Hepatocyte (in vitro differentiated cells): ENCODE data around the gene CHD5.

Experiments used
- EZH2 ChIP-seq: fragments of 200-600 bp; sonication (generic); IDR thresholded peaks from 2 replicates; pipeline ENCODE4 v1.6.1; 2016; ENCODE audit warnings: antibody characterized with exemption, mild to moderate bottlenecking, borderline replicate concordance
- EZH2phosphoT487 ChIP-seq: fragments of 200-600 bp; sonication (generic); IDR thresholded peaks from one replicate; pipeline ENCODE4 v1.6.1; 2018; ENCODE audit warnings: antibody characterized with exemption, mild to moderate bottlenecking, low read depth, moderate library complexity; ENCODE audit not compliant: unreplicated experiment, severe bottlenecking
- TF ChIP-seq, protein P1 (sequence below): fragments of 200-600 bp; sonication (generic); IDR thresholded peaks from 2 replicates; pipeline ENCODE4 v1.5.1; 2016; ENCODE audit warnings: antibody characterized with exemption, mild to moderate bottlenecking; ENCODE audit not compliant: poor library complexity

DNA sequence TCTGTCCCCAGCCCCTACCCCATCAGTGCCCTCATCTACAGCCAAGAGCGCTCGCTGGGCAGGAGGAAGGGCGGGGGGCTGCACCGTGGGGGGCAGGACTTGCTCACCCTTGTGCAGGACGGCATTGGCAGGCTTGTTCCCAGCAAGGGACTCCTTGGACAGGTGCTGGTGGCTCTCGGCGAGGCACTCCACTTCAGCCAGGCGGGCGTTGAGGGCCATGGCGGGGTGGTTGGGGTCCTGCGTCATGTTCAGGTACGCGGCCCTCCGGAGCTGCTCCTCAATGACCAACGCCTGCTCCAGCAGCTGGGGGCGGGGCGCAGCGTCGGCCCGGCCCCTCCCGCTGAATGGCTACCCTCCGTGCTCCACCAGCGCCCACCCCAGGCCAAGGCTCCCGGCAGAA is 70.4 kb downstream of the CHD5 start:
- TF ChIP-seq EZH2: no peak
- TF ChIP-seq, protein P1, sequence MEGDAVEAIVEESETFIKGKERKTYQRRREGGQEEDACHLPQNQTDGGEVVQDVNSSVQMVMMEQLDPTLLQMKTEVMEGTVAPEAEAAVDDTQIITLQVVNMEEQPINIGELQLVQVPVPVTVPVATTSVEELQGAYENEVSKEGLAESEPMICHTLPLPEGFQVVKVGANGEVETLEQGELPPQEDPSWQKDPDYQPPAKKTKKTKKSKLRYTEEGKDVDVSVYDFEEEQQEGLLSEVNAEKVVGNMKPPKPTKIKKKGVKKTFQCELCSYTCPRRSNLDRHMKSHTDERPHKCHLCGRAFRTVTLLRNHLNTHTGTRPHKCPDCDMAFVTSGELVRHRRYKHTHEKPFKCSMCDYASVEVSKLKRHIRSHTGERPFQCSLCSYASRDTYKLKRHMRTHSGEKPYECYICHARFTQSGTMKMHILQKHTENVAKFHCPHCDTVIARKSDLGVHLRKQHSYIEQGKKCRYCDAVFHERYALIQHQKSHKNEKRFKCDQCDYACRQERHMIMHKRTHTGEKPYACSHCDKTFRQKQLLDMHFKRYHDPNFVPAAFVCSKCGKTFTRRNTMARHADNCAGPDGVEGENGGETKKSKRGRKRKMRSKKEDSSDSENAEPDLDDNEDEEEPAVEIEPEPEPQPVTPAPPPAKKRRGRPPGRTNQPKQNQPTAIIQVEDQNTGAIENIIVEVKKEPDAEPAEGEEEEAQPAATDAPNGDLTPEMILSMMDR: no peak
- TF ChIP-seq EZH2phosphoT487: no peak
